ENCODE data around the gene CAMK1D.

- TF ChIP-seq CTCF (conservative IDR thresholded peaks at IDR 0.05) (peak; percentile 45; the same call in 1 of the 2 replicates), EZH2 (IDR thresholded peaks at IDR 0.05; ENCODE audit: low read depth) (no peak)
These were observed 498.1 kb downstream of the CAMK1D start for GRCh38 chr10:12847361-12847975.

All from PC-9 (cell line).